T-helper 1 cell treated with Interleukin-12 subunit alpha and Interleukin-12 subunit beta and Interleukin-4 antibody, amounts not matched to agents 30 μg/mL and 1 μg/mL, for 36 hours (primary cell): Measurements from ENCODE around the gene SAA1.

Experiments
- H3K27ac Mint-ChIP-seq: one replicate; pipeline ENCODE4 v1.8.0; 2021; ENCODE audit warnings: mild to moderate bottlenecking, mixed read lengths
- H3K27me3 Mint-ChIP-seq: one replicate; pipeline ENCODE4 v1.8.0; 2021; ENCODE audit warnings: low read depth, mixed read lengths
- H3K36me3 Mint-ChIP-seq: one replicate; pipeline ENCODE4 v1.8.0; 2021; ENCODE audit warnings: low read depth, mixed read lengths
- H3K4me1 Mint-ChIP-seq: one replicate; pipeline ENCODE4 v1.8.0; 2021; ENCODE audit warnings: low read depth, mixed read lengths
- H3K4me3 Mint-ChIP-seq: one replicate; pipeline ENCODE4 v1.8.0; 2021; ENCODE audit warnings: mild to moderate bottlenecking, moderate library complexity, mixed read lengths
- H3K9me3 Mint-ChIP-seq: one replicate; pipeline ENCODE4 v1.8.0; 2021; ENCODE audit warnings: mixed read lengths

The SAA1 gene

DNA sequence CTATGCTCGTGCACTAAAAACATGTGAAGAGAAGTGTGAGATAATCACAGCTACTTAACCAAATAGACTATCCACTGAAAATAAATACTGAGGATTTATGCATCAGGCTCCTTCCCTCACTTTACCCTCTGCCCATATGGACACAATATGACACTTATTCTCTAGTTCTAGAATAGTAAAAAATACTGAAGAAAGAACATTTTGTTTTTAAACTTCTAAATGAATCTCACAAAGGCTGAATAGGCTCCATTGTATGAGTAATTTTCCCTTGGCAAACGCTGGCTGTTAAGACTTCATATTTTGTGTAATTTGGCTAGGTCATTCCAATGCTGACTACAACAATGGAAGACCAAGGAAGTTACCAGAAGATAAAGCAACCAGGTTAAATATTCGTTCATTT lies 45.9 kb downstream of the SAA1 start:
- H3K27me3 Mint-ChIP-seq = no peaks in the 10 kb centered on the region
- H3K4me3 Mint-ChIP-seq = no peak overlapping the region

GRCh38 chr11:18312663-18313420 lies 46.8 kb downstream of the SAA1 start:
- peaks cover 2% of the 10 kb centered on the region for H3K4me1 Mint-ChIP-seq
- H3K9me3 Mint-ChIP-seq = no peaks in the 10 kb centered on the region
- H3K27me3 Mint-ChIP-seq = no peaks in the 10 kb centered on the region
- no peak overlapping the region for H3K4me3 Mint-ChIP-seq
- no peak overlapping the region for H3K27ac Mint-ChIP-seq
- peaks cover 31% of the 10 kb centered on the region for H3K36me3 Mint-ChIP-seq

More for the DNA sequence above, 45.9 kb downstream of the SAA1 start:
- no peak overlapping the region for H3K27ac Mint-ChIP-seq
- H3K36me3 Mint-ChIP-seq = peaks cover 30% of the 10 kb centered on the region
- no peaks in the 10 kb centered on the region for H3K9me3 Mint-ChIP-seq
- peaks cover 2% of the 10 kb centered on the region for H3K4me1 Mint-ChIP-seq

- H3K27ac Mint-ChIP-seq = no peak overlapping the region
- no peaks in the 10 kb centered on the region for H3K9me3 Mint-ChIP-seq
- H3K27me3 Mint-ChIP-seq = no peaks in the 10 kb centered on the region
- peaks cover 28% of the 10 kb centered on the region for H3K36me3 Mint-ChIP-seq
- no peak overlapping the region for H3K4me3 Mint-ChIP-seq
- H3K4me1 Mint-ChIP-seq = peaks cover 10% of the 10 kb centered on the region
Measured at GRCh38 chr11:18313965-18314763, 48.1 kb downstream of the SAA1 start.

DNA sequence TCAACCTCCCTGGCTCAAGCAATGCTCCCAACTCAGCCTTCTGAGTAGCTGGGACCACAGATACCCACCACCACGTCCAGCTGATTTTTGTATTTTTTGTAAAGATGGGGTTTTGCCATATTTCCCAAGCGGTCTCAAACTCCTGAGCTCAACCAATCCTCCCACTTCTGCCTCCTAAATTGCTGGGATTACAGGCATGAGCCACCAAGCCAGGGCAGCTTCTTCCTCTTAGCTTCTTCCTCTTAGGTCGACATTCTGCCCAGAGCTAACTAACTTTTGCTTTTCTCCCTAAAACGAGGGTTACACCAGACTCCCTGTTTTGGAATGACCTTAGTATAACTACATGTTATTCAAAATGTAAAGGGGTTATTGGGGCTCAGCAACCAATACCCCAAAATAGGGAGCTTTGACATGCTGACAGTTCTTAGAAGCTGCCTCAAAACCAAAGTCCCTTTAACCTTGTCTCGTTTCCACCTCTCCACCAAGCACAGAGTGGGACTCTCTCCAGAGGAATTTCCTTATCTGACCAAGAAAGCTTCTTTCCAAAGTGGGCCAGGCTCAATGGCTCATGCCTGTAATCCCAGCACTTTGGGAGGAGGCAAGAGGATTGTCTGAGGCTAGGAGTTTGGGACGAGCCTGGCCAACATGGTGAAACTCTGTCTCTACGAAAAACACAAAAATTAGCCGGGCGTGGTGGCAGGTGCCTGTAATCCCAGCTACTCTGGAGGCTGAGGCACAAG lies 48.9 kb downstream of the SAA1 start:
- peaks cover 17% of the 10 kb centered on the region for H3K4me1 Mint-ChIP-seq
- no peaks in the 10 kb centered on the region for H3K27me3 Mint-ChIP-seq
- peaks cover 23% of the 10 kb centered on the region for H3K36me3 Mint-ChIP-seq
- H3K4me3 Mint-ChIP-seq = no peak overlapping the region
- no peaks in the 10 kb centered on the region for H3K9me3 Mint-ChIP-seq
- H3K27ac Mint-ChIP-seq = no peak overlapping the region

DNA sequence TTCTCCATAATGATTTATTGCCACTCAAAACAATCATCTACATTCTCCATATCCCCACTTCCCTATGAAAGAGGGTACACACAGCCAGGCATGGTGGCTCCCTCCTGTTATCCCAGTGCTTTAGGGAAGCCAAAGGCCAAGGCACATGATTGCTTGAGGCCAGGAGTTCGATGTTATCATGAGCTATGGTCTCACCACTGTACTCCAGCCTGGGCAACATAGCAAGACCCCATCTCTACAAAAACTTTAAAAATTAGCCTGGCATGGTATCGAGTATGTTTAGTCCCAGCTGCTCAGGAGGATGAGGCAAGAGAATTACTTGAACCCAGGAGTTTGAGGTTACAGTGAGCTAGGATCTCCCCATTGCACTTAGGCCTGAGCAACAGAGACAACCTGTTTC lies 49.8 kb downstream of the SAA1 start:
- peaks cover 15% of the 10 kb centered on the region for H3K36me3 Mint-ChIP-seq
- H3K4me1 Mint-ChIP-seq = peaks cover 26% of the 10 kb centered on the region
- no peak overlapping the region for H3K27ac Mint-ChIP-seq

GRCh38 chr11:18317551-18317950 lies 51.5 kb downstream of the SAA1 start:
- Mint-ChIP-seq H3K9me3 (no peaks in the 10 kb centered on the region), H3K4me3 (no peak overlapping the region), H3K36me3 (peaks cover 9% of the 10 kb centered on the region), H3K4me1 (peaks cover 31% of the 10 kb centered on the region), H3K27me3 (no peaks in the 10 kb centered on the region), H3K27ac (no peak overlapping the region)

More for the DNA sequence above, 49.8 kb downstream of the SAA1 start:
- Mint-ChIP-seq H3K27me3 (no peaks in the 10 kb centered on the region), H3K4me3 (no peak overlapping the region), H3K9me3 (no peaks in the 10 kb centered on the region)
